Medulla oblongata (tissue), 1 donor: ENCODE data around the gene SCUBE3.

Source experiments
- DNase-seq: peaks from one replicate; pipeline ENCODE4 v3.0.0-alpha.2; 2015; ENCODE audit errors: extremely low spot score

SCUBE3 gene

GRCh38 chr6:35267897-35268296 is 54.1 kb downstream of the SCUBE3 start:
- DNase-seq = no peak

GRCh38 chr6:35272005-35272404 is 58.2 kb downstream of the SCUBE3 start:
- DNase-seq = no peak

GRCh38 chr6:35273822-35274559 is 60.2 kb downstream of the SCUBE3 start:
- no peak for DNase-seq

GRCh38 chr6:35275744-35276260 is 62.0 kb downstream of the SCUBE3 start:
- DNase-seq = no peak

DNA sequence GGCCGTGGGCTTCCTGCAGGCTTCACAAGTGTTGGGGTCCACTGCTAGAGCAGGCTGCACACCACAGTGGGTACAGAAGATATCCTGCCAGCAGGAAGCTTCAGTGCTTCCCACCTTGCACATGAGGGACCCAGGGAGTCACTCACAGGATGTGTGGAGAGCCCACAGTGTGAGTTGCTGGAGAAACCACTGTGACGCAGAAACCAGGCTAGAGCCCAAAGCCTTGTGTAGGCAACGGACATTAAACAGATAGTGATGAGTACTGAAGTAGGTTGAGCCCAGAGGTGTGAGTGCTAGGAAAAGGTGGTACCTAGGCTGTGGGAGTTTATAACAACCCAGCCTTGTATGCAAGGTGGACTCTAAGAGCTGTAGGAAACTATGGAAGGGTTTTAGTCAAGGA is 65.0 kb downstream of the SCUBE3 start:
- no peak for DNase-seq

DNA sequence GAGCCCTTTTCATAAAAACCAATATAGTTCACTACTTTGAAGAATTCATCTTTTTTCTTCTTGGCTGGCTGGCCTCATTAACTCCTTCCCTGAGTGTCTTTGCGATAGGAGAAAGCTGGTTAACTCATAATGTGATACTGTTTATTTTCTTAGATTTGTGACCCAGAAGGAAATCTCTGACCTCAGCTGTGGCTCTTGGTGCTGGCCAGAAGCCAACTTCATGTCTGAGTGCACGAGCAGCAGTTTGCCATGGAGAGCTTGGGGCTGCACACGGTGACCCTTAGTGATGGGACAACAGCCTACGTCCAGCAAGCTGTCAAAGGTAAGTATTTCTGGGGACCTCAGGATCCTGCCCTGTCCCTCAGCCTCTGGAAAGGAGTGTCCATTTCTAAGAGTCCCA is 67.1 kb downstream of the SCUBE3 start:
- no peak for DNase-seq

DNA sequence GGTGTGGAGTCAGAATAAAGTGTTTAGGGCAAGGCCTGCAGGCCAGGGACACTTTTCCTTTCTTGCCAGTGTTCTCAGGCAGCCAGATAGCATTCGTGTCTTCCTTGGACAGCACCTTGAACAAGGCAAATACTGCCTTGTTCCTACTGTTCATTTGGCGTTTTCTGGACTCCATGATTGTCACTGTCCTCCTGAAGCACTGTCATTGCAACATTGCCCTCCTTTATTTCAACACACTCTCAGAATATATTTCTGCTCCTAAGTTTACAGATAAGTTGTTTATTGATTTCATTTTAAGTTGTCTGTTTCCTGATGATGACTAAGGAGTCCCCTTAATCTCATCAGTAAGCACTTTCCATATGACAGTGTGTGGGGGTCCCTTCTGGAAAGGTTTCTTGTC is 68.7 kb downstream of the SCUBE3 start:
- DNase-seq = no peak

DNA sequence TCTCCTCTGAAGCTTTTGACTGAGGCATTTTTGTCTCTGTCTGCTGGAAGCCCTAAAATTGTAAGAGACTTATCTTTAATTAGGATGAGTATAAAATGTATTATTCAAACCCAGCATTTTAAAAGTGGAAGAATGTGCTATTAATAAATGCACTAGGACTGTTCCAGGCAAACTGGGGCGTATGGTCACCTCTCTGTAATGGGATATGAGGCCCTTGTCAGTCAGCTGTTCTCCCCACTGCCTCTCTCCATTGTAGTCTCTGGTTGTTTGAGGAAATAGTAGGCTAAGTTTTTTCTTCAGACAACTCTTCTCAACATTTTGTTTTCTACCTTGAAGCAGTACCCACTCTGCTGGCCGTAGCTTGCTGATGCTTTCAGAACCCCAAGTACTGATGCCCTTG is 69.6 kb downstream of the SCUBE3 start:
- DNase-seq = no peak

- DNase-seq = no peak
Observed at GRCh38 chr6:35287671-35288396, 74.1 kb downstream of the SCUBE3 start.

DNA sequence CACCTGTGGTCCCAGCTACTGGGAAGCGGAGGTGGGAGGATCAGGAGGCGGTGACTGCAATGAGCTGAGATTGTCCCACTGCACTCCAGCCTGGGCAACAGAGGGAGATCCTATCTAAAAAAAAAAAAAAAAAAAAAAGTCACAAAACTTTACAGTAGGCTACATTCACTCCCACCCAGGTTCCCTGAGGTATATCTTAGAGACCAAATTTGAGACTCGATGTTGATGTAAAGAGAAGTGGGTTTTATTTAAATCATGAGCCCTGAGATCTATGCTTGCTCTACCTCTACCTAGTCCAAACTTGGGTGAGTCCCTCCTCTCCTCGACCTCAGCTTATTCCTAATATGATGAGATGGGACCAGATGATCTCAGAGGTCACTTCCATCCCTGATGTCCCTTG is 75.1 kb downstream of the SCUBE3 start:
- DNase-seq = no peak

- no peak for DNase-seq
Observed at GRCh38 chr6:35291491-35291890, 77.7 kb downstream of the SCUBE3 start.

DNA sequence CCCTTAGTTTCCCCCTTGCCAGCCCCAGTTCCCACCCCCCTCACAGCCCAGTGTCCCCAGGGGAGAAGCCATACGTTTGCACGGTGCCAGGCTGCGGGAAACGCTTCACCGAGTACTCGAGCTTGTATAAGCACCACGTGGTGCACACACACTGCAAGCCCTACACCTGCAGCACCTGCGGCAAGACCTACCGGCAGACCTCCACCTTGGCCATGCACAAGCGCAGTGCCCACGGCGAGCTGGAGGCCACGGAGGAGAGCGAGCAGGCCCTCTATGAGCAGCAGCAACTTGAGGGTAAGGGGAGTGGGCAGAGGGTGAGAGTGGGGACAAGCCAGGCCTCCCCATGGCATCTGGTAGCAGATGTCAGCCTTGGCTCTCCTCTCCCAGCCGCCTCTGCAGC is 78.7 kb downstream of the SCUBE3 start:
- DNase-seq = no peak

- DNase-seq = no peak
Observed at GRCh38 chr6:35293681-35294080, 79.9 kb downstream of the SCUBE3 start.

DNA sequence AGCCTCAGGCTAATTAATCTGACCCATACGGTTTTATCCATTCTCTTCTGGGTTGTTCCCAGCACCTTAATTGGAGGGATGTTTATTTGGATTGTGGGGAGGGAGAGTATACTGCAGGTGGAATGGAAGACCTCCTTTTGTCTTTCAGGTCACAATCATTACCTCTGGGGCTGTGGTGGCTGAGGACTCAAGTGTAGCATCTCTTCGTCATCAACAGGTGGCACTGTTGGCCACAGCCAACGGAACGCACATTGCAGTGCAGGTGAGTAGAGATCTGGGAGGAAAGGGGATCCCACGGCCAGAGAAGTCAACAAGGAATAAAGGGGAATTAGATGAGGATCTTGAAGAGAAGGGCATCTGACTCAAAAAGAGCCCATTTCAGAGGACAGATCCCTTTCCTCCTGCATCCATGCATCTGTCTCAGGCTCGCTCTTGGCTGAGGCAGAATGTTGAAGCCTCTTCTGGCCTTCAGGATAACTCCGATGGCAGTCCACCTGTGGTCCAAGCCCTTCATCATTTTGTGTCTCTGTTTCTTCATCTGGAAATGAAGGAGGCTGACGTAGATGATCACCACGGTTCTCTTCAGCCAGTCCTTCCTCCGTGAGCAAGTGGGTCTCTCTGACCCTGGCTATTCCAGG is 80.7 kb downstream of the SCUBE3 start:
- no peak for DNase-seq

DNA sequence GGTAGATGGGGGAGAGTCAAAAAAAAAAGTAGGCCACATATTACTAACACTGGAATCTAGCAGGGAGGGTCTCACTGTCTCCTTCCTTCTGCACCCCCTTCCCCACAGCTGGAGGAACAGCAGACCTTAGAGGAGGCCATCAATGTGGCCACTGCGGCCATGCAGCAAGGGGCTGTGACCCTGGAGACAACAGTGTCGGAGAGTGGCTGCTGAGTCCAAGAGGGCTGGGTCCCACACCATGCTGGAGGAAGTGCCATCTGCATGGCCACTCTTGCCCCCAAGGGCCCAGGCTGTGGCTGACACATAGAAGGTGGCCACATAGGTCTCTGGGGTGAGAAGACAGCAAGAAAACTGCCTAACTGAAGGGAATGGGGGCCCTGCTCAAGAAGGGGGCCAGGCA is 81.3 kb downstream of the SCUBE3 start:
- DNase-seq = no peak

- DNase-seq = no peak
Observed at GRCh38 chr6:35295521-35296315, 82.0 kb downstream of the SCUBE3 start.

GRCh38 chr6:35296931-35297600 is 83.3 kb downstream of the SCUBE3 start:
- no peak for DNase-seq

GRCh38 chr6:35297601-35298481 is 84.1 kb downstream of the SCUBE3 start, which contains the start of gene DEF6:
Gene DEF6, plus strand, starts transcription at chr6:35297818. Its CDS starts 39 bp downstream, at chr6:35297857.
- DNase-seq = peak; percentile 74

DNA sequence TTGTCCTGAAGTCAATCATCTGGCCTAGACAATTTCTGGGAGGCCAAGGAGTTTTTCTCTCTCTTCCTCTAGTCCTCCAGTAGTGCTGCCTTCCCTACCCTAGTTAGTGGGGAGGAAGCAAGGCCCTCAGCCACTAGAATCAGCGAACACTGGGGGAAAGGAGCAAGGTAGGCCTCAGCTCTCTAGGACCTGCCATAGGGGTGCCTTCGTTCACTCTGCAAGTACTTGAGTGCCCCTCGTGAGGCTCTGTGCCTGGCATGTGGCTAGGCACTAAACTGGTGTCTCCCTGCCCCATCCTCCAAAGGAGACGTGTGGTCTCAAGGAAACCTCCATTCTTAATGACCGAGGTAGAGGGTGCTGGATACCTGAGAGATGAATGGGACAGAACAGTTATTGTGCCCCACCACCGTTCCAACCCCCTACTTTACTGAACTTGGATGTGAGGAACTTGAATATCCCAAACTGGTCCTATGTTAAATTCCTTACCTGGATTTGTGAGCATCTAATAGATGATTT is 84.9 kb downstream of the SCUBE3 start:
- no peak for DNase-seq

DNA sequence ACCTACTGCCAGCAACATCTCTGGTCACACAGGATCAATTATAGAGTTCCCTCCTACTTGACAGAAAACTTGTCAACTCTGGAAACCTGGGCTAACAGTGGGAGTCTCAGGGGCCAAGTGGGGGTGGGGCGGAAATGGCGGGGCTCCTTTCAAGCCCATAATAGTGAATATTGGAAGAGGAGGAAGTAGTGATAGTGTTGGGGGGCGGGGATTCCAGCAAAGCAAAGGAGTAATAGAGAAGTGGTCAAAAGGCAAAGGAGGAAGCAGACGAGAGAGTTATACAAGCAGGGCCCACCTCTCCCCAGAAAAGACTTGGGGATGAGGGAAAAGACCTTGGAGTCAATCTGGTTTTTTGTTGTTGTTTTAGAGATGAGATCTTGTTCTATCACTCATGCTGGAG is 85.9 kb downstream of the SCUBE3 start:
- peak; percentile 73 for DNase-seq
